GM18909 (cell line): ENCODE measurements around the gene FKBP1C.
"Not testable (repeated sequence)": the region's sequence is repeated elsewhere in the genome, so short reads cannot be mapped to it uniquely, and the experiment has no call there.

ENCODE experiments used
- ATAC-seq: cut with Tn5 transposase; IDR thresholded peaks from one replicate; pipeline ENCODE4 v1.9.1; 2021; ENCODE audit warnings: mild to moderate bottlenecking; ENCODE audit not compliant: unreplicated experiment, poor library complexity

The FKBP1C gene

DNA sequence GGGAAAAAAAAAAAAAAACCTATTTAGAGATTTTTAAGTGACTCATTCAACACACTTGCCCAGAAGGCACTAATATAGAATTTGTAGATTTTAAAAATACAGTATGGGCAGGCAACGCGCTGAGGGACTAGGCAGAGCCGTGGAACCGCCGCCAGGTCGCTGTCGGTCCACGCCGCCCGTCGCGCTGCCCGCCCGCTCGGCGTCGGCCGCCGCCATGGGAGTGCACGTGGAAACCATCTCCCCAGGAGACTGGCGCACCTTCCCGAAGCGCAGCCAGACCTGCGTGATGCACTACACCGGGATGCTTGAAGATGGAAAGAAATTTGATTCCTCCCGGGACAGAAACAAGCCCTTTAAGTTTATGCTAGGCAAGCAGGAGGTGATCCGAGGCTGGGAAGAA, at the start of gene FKBP1C:
FKBP1C (plus strand) TSS at position 127 of the 400 bp plus-strand sequence.
- not testable (repeated sequence) for ATAC-seq

DNA sequence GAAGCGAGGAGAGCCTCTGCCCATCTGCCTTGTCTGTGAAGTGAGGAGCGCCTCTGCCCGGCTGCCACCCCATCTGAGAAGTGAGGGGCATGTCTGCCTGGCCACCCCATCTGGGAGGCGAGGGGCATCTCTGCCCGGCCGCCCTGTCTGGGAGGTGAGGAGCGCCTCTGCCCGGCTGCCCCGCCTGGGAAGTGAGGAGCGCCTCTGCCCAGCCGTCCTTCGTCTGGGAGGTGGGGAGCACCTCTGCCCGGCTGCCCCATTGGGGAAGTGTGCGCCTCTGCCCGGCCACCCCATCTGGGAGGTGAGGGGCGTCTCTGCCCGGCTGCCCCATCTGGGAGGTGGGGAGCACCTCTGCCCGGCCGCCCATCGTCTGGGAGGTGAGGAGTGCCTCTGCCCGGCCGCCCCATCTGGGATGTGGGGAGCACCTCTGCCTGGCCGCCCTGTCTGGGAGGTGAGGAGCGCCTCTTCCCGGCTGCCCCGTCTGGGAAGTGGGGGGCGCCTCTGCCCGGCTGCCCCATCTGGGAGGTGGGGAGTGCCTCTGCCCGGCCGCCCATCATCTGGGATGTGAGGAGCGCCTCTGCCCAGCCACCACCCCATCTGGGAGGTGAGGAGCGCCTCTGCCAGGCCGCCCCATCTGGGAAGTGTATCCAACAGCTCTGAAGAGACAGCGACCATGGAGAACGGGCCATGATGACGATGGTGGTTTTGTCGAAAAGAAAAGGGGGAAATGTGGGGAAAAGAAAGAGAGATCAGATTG, 47.0 kb upstream of the FKBP1C start:
- not testable (repeated sequence) for ATAC-seq

DNA sequence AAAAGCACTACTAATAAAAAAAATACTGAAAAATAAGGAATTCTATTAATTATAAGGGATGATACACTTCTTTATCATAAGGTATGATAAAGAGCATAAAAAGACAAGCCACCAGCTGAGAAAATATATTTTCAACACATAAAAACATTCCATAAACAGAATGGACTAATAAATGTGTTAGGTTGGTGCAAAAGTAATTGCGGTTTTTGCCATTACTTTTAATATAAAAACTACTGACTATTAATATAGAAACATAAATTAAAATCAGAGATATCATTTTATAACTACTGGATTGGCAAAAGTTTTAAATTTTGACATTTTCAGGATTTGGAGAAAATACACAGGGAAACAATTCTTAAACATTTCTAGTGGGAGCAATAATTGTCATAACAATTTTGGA, 37.1 kb upstream of the FKBP1C start:
- no peak for ATAC-seq

DNA sequence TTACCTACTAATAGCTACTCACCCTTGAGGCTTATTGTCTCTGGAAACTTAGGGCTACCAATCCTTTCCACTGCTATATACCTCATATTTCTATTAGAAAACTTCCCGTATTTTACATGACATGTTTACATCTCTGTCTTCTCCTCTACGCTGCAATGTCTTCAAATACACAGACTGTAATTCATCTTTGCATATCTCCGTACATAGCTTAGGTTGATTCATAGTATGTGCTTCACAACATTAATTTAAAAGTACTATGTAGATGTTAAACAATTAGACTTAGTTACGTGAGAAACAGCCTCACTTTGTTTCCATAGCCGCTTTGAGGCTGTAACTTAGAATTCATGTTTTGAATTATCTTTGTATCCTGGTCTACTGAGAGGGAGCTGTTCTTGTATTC, 35.1 kb upstream of the FKBP1C start:
- ATAC-seq, result no peak

DNA sequence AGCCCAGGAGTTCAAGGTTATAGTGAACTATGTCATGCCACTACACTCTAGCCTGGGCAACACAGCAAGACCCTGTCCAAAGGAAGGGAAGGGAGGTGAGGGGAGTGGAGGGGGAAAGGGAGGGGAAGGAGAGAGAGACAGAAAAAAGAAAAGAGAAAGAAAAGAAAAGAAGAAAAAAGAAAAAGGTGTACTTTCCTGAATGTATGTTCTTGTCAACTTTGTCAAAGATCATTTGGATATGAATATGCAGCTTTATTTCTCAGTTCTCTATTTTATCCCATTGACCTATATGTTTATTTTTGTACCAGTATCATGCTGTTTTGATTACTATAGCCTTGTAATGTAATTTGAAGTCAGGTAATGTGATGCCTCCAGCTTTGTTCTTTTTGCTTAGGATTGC, 30.9 kb upstream of the FKBP1C start:
- no peak for ATAC-seq

DNA sequence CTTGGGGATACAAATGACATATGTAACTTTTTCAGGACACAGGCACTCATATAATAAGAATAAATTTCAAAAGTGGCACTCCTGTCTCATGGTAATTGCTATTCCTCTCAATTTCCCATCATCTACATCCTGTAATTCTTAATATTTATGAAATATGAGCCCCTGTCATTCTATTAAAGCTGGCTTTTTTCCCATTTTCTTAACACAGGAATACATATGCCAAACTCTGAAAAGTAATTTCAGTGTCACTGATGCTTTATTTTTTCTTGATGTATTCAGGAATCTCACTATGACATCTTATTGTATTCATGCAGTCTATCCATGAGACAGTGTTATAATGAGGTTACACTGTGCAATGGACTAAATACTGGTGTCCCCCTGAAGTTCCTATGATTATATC, 24.3 kb upstream of the FKBP1C start:
- ATAC-seq, result no peak

DNA sequence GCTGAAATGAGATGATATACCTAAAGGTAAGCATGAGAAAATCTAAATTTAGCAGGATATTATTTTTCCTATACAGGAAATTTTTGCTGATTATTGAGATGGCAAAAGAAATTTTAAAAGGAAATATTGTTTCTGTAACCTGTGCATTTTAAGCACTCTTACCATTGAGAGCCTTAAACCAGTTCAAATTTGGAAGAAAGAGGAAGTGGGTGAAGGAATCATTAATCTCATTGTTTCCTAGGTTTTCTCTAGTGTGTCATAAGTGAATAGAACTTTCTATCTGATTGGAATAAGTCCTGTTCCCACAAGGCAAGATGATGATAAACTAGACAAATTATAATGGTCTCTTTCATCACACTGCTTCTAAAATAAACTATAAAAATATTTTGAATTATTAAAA, 22.4 kb upstream of the FKBP1C start:
- no peak for ATAC-seq

DNA sequence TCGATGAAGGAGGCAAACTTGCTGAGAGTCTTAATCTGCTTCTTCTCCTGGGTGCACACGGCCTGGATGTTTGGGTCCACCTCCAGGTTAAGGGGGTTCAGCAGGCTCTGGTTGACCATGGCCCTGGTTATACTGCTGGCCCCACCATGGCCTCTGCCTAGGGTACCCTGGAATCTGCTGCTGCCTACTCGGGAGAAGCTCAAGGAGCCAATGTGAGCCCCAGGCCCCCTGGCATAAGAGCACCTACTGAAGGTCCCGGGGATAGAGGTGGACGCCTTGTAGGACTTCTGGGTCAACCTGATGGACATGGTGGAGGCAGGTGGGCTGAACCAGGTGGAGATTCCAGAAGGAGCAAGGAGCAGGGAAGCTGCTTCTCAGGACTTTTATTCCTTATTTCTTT, 17.9 kb upstream of the FKBP1C start:
- ATAC-seq, result no peak

DNA sequence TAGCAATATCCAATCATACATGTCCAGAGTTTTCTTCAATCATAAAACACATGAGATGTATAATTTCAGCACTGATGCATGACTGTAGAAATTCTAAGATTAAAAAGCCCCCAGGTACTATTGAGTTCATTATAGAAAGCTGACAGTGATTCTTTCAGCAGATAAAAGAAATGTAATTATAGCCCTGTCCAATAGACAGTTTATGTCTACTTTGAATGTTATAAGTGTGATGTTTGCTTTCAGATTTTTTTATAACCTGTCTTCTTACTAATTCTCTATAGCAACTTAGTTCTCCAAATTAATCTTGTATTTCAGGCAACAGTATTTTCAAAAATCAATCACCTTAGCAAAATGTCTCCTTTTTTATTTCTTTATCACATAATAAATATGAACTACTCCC, 13.5 kb upstream of the FKBP1C start:
- ATAC-seq, result no peak

DNA sequence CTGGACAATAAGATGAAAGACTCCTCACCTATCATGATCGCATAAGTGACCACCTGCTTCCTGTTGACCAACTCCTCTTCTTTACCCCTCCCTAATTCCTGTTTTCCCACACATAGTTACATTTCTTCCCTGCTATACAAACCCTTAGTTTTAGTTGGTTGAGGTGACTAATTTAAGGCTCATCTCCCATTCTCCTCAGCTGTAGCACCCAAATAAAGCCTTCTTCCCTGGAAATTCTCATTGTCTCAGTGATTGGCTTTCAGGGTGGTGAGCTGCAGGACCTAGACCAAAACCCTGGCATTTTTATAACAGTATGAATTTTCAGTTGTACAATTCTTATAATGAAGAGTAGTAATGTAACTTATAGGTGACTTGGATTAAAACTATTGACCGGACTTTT, 2.1 kb downstream of the FKBP1C start:
- no peak for ATAC-seq

DNA sequence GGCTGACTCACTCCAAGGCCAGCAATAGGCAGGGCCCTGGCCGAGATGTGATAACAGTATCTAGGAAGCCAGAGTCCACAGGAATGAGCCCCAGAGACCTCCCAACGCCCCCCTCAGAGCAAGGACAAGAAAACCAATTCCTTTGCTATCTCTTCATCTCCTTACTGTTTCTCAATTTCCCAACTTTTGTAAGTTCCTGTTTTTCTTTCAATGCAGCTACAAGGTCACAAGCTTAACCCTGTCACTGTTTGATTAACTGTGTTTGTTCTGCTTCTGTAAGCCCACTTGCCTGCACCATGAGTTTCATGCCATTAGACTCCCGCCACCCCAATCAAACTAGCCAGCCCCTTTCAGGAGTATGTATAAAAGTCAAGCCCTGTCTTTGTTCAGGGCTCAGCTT, 3.5 kb downstream of the FKBP1C start:
- no peak for ATAC-seq

DNA sequence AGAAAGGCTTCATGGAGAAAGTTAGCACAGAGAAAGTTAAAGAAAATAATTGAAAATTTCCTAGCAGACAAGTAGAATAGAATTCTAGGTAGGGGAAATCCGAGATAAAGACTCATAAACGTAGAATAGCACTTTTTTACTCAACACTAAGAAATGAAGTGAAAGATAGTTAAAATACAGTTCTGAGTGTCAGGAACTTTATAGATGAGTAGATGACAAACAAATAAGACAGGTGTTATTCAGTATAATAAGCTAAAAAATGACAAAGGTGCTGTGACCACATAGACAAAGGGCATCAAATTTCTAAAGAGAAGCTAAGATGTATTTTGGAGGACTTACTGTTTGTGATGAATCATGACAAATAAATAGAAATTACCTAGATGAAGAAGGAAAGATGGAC, 12.9 kb downstream of the FKBP1C start:
- ATAC-seq, result no peak

DNA sequence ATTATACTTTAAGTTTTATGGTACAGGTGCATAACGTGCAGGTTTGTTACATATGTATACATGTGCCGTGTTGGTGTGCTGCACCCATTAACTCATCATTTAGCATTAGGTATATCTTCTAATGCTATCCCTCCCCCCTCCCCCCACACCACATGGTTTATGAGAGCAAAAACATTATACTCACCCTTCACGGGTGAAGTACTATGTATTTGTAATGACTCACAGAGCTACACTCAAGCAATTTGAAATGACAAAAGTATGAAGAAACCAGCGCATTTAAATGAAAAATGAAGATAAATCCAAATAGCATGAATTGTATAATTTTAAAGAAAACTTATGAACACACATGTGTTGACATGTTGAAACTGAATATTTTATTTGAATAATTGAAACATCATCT, 14.7 kb downstream of the FKBP1C start:
- not testable (repeated sequence) for ATAC-seq

DNA sequence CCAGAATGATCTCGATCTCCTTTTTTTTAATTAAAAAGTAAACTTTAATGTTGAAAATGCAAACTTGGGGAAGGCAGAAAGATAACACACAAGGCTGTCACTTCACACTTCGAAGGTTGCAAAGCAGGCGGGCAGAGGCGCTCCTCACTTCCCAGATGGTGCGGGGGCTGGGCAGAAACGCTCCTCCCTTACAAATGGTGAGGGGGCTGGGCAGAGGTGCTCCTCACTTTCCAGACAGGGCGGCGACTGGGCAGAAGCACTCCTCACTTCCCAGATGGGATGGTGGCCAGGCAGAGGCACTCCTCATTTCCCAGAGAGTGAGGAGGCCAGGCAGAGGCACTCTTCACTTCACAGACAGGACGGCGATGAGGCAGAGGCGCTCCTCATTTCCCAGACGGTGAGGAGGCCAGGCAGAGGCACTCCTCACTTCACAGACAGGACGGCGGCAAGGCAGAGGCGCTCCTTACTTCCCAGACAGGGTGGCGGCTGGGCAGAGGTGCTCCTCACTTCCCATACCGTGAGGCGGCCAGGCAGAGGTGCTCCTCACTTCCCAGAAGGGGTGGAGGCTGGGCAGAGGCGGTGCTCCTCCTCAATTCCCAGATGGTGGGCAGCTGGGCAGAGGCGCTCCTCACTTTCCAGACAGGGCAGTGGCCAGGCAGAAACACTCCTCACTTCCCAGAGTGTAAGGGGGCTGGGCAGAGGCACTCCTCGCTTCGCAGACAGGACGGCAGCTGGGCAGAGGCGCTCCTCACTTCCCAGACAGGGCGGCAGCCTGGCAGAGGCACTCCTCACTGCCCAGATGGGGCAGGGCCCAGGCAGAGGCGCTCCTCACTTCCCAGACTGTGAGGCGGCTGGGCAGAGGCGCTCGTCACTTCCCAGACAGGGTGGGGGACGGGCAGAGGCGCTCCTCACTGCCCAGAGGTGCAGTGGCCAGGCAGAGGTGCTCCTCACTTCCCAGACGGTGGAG, 16.9 kb downstream of the FKBP1C start:
- ATAC-seq, result not testable (repeated sequence)

DNA sequence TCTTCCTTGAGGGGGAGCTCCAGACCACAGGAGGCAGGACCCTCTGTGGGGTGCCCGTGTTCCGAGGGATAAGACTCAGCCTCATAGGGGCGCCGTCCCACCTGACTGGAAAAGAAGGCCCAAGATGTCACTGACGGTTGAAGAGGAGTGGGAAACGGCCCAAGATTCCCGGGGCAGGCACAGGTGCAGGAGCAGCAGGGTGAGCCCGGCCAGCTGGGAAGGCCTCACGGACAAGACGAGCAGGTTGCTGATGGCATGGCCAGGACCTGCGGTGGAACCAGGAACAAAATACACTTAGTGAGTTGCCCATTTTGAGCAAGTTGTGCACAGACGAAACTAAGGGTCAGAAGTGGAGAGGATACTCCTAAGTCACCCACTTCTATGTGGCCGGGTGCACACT, 18.8 kb downstream of the FKBP1C start:
- ATAC-seq, result not testable (repeated sequence)

DNA sequence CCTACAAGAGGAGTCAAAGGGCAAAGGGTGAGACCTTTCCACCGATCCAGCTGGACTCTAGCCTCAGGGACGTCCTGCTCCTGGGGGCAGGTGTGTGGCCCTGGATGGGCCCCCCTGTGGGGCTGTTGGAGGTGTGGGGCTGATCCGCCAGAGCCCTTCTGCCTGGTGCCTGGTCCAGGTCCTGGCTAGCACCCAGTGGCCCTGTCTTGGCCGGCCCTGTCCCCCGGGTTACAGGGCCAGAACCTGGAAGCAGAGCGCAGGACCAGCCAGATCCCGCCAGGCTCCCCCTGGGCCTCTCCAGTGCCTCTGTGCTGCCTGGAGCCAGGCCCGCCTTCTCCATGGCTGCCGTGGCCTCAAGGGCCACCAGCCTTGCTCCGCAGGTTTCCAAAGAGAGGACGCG, 19.2 kb downstream of the FKBP1C start:
- ATAC-seq, result not testable (repeated sequence)

DNA sequence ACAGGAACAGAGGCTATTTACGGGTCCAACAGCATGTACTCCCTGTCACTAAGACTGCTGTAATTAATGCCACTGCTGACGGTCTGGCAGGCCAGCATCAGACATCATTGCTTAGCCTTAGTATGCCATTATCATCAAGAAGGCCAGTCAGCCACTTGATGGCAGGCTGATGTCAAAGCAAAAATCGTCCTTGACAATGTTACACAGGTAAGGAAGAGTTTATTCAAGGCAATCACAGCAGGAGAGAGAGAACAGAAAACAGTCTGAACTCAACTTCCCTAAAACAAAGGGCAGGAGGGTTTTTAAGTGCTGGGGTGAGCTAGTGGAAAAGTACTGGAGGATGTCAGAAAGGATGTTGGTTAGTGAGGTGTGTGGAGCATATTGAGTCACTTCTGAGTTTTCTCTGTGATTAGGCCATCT, 25.1 kb downstream of the FKBP1C start:
- ATAC-seq, result no peak

DNA sequence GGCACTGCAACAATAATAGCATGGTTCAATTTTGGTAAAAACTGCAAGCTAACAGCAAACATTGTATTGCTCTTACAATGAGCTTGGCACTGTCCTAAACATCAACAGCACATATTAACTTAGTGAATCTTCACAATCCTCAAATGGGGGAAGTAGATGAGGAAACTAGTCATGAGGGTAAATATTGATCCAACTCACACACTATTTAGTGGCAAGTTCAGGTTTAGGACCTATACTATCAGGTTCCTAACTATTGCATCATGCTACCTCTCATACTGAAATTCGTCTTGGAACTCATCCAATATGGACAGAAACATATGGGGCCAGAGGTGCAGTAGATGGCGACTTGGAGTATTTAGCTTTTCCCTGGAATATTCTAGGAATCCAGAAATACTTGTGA, 34.2 kb downstream of the FKBP1C start:
- no peak for ATAC-seq

DNA sequence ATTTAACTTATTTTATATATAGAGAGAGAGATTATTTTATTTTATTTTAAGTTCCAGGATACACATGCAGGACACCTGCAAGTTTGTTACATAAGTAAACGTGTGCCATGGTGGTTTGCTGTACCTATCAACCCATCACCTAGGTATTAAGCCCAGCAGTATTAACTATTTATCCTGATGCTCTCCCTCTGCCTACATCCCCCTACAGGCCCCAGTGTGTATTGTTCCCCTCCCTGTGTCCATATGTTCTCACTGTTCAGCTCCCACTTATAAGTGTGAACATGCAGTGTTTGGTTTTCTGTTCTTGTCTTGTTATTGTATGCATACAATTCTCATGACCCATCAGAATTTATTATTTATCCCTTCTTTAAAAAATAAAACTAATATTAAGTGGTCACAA, 34.6 kb downstream of the FKBP1C start:
- ATAC-seq, result peak; percentile 76

DNA sequence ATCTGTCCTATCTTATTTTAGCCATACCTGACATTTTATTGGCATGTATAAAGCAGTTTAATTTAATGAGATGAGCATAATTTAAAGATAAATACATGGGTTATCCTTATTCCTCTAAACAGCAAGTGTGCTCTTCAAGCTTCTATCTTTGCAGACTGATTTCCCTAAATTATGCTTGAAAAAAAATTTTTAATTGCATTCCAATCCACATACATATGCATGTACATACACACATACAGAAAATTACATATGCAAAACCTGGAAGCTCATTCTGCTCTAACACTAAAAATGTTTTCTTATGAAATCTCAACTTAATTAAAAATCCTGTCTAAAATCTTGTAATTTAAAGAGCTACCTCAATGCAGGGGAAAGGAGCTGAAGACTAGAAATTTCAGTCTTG, 35.3 kb downstream of the FKBP1C start:
- ATAC-seq, result no peak

DNA sequence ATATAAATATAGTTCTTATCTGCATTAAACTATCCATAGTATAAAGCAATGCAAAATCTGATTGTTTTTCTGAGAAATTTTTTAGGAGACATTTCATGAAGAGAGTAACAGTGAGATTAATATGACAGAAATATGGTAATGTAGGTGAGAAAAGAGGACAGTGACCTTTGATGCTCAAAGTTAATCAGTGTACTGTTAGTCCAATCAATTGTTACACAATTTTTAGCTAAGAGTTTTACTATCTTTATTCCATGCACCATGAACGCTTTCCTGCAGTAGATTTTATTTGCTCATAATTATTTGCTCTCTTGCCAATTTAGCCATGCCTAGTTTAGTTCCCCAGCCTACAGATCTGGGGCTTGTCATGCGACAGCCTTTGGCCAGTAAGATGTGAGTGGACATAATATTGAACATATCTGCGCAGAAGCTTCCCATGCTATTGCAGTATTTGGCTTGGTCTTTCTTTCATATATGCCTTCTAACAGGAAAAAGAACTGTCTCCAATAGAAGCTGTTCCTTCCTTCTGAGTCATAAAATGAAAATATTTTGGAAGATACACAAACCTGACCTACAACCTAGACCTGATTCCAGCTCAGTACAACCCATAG, 38.7 kb downstream of the FKBP1C start:
- ATAC-seq, result no peak
